ENCODE results near the gene FBXO34.

Gene FBXO34

GRCh38 chr14:55272922-55273321 lies 1.7 kb downstream of the FBXO34 start:
- DNase-seq, result no peak

GRCh38 chr14:55274146-55274545 lies 2.9 kb downstream of the FBXO34 start:
- DNase-seq, result no peak

DNA sequence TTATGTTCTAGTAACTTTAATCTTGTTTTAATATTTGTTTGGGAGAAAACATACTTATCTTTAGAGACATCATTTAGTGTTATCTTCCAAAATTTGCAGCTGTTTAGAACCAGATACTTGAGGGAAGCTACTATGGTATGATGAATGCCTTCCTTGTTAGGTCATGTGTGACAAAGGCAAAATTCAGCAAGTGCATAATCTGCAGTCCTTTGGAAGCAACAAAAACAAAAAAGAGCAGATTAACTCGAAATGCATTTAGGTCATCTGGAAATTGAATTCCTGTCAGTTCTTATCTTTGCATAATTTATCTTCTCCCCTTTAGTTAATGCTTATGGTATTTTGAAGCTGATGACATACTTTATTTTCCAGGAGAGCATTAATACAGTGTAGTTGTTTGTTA lies 3.5 kb downstream of the FBXO34 start:
- DNase-seq, result no peak

DNA sequence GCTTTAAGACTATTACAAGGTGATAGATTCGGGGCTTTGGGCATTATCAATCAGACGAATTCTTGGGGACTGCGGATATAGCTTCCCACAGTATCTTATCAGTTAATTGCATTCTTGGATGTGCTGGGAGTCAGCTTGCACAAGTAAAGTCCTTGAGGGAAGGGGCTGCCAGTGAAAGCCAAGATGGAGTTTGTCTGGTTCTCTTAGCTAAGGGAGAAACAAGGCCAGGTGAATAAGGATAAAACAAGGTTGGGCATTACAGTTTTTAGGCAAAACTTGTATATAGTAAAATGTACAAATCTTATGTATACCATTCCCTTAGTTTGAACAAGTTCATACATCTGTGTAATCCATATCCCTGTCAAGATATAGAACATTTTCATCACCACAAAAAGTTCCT lies 5.5 kb downstream of the FBXO34 start:
- DNase-seq, result no peak

- DNase-seq, result no peak
Measured at GRCh38 chr14:55277972-55278740, 6.9 kb downstream of the FBXO34 start.

DNA sequence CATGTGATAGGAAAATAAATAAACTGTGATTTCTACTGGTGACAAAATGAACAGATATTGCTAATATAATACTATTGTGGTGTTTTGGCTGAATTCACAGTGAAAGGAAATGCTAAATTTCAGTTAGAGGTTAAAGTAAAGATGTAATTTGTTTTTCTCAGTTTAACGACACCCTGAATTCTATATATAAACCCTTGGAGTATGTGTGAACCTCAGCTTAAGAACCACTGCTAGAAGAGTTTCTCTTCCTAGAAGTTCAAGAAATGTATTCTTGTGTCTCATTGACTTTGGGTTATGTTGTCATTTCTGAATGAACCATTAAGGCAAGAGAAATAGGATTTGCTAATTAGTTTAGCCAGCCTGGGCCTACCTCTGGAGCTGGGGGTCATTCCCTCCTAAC lies 8.2 kb downstream of the FBXO34 start:
- no peak for DNase-seq

GRCh38 chr14:55281316-55281839 lies 10.2 kb downstream of the FBXO34 start:
- no peak for DNase-seq

- no peak for DNase-seq
Measured at GRCh38 chr14:55285048-55285652, 13.9 kb downstream of the FBXO34 start.

GRCh38 chr14:55288439-55288838 lies 17.2 kb downstream of the FBXO34 start:
- DNase-seq, result no peak

GRCh38 chr14:55291480-55292081 lies 20.4 kb downstream of the FBXO34 start:
- DNase-seq, result no peak

DNA sequence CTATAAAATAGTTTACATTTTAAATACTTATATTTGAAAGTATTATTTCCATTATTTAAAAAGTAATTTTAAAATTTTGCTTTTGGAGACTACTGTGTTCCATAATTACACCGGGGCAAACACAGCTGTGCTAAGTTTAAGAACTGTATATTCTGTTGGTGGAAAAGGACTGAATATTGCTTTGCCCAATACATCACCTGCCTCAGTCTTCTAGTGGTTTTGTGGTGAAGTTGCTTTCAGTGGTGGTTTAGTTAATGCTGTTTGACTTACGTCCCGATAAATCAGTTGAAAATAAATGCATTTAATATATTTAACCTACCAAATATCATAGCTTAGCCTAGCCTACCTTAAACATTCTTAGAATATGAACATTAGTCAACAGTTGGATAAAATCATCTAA lies 23.4 kb downstream of the FBXO34 start:
- DNase-seq, result no peak

- no peak for DNase-seq
Measured at GRCh38 chr14:55297611-55298499, 26.6 kb downstream of the FBXO34 start.

- DNase-seq, result no peak
Measured at GRCh38 chr14:55298500-55298822, 27.2 kb downstream of the FBXO34 start.

DNA sequence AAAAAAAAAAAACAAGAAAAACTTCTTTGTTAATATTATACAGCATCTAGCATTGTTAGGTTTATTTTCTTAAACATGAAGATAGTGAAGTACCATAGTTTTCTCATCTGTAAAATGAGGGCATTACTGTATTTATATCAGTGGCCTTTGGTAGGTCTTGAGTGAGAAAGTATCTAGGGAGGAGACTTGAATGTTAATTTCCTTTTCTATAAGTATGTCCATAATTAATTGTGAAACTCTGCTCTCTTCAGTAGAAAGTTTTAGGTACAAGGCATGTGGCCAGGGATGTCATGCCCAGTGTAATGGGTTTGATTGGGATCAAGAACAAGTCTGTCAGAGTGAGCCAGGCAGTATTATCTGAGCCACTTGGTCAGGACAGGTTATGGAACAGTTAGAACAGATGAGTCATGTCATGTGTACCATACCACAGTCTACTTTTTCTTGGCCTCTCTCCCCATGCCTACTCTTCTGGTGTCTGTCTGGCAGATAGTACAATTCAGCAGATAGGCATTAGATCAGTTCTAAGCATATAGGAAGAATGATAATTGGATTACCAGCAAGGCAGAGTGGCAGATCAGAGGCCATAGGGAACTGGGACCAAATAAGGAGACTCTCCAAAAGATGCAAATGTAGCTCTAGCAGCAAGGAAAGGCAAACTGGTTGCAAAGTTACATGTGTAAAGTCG lies 30.4 kb downstream of the FBXO34 start:
- DNase-seq, result no peak

DNA sequence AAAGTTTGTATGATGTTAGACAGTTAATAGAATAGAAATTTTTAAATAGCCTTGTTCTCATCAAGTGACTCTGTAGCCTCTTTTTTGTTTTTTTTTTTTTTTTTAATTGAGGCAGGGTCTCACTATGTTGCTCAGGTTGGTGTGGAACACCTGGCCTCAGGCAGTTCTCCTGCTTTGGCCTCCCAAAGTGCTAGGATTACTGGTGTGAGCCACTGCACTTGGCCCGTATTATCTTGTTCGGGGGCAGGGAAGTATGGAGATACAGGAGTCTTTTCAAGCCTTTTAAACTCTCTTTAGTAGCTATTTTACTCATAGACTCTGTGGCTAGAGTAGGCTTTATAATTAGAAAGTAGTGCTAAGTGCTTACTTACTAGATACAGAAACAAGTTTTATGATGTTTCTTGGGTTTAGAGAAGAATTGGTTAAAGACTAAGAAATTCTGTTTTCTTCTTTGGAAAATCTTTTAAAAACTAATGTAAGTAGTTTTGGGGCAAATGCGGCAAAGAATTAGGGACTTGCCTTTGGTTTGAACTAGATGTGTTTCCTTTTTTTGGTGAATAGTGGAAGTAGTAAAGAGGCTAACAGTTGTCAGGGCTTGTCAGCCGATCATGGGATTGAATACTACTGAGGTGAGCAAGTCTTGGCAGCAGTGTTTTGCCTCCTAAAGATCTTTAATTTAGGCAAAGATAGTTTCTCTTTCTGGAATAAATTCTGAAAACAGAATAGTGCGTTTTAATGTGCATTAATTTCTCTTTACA lies 31.3 kb downstream of the FBXO34 start:
- DNase-seq, result no peak

DNA sequence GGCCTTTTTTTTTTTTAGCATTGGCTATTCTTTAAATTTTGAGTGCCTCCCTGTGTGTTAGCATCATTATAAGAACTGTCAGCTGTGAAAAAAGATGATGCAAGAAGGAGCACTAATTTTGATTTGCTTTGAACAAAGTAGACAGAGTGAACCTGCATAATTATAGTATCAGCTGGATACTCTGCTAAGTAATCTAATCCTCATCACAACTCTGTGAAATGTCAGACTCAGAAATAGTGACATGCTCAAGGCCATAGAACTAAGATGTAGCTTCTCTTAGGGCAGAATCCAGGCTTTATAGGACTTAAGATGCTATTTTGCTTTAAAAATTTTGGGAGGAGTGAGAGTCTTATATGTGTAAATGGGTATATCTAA lies 31.9 kb downstream of the FBXO34 start:
- no peak for DNase-seq

- DNase-seq, result no peak
Measured at GRCh38 chr14:55303691-55304145, 32.5 kb downstream of the FBXO34 start.

DNA sequence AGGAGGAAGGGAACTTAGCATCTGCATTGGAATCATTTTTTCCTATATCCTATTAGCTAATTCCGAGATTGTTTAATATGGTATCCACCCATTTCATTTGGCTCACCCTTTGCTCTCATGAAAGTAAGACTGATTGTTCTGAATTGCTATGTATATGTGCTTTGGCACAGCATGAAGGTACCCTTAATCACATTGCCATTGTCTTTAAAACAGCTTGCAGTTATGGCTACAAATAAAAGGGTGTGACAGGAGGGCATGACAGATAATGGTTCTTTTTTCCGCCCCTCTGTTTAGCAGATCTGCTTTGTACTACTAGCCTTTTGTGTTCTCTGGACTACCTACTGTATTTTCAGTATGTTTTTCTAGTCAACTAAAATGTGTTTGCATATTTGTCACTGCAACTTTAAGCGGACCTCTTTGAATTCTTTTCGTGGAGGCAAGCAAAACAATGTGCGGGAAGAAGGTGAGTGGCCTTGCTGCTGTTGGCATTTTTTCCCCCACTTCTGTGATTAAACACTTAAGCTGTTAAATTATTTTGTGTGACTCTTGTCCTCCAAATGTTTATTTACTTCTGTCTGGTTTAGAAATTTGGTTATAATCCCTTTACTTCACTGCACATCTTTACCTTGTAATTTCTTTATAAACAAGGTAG lies 35.8 kb downstream of the FBXO34 start:
- DNase-seq, result peak; percentile 56

- no peak for DNase-seq
Measured at GRCh38 chr14:55309154-55309553, 37.9 kb downstream of the FBXO34 start.

DNA sequence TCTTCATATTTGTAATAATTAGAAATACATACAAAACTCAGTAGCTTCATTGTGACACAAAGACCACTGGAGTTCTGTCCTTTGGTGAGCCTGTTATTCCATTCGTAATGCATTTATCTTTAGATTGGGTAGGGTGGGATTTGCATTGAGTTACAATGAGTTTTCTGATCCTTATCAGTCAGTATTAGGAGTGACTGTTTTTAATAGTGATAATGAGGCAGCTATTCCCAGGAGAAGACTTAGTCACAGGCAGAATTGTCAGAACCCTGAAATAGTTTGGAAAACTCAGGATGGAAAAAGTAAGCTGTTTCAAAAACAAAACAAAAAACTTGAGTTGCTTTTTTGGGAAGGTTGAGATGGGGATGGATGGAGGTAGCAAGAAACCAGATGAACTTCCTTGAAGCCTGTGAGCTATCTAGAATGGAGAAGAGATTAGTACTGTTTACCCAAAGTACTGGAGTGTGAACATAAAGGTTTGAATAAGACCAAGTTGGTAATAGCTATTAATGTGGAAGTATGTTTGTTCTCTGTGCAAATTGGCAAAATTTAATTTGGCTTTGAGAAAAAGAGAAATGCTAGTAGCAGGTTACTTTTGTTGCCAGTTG lies 38.6 kb downstream of the FBXO34 start:
- DNase-seq, result no peak

Measured in NCI-H2029 treated with DMSO at 0.1 percent for 48 hours (cell line).